ENCODE measurements around the gene MIA. TPM values are rescaled to one million over a fixed set of nuclear protein-coding genes. Genes with fewer than 3 reads are reported as not detected.
A peak's percentile ranks its signal among the peaks of the same experiment; 100 is the strongest.
"Not testable (repeated sequence)": the region's sequence is repeated elsewhere in the genome, so short reads cannot be mapped to it uniquely, and the experiment has no call there.

Gene MIA
- total and polyA plus RNA-seq, 7 donors: 2.1 to 19.1 (median 12.0) TPM; not detected in 1

DNA sequence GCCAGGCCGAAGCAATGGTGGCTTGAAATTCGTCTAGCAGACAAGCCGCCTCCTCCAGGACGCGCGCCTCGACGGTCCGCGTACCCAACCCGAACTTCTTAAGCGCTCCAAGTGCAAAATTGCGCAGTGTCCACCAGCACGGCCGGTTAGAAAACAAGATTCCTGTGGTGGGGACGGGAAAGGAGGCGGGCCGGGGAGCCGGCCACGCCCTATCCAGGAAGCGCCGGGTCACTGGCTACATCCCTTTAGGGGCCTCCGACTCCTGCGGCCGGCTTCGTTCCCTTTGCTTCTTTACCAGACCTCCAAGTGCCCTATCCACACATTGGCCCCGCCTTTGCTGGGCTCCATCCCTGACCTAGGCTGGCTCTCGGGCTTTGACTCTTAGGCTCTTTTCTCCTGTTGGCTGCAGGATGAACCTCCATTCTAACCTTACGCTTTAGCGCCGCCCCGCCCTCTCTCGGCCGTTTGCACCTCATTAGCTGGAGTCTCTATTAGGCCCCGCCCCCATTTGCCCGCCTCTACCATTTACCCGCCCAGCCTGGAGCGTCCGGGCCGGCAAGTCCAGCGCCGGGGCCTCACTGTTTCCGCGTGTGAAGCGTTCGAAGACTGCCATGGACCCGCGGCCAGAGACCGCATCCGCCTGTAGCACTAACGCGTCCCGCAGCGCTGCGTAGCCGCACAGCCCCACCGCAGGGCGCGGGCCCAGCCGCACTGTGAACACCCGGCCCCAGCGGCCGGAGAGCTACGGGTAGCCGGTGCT is 35.5 kb downstream of the MIA start:
- H3K27me3 ChIP-seq, H3K9me3 ChIP-seq: not testable (repeated sequence)
- peak overlapping the region; percentile 80 to 99 (median 81) for H3K27ac ChIP-seq
- peak; percentile 93 for DNase-seq
- peaks cover 0 to 26% (median 17%) of the 10 kb centered on the region in 4 donors for H3K36me3 ChIP-seq
- peak in 3 of 4 donors; percentile 41 to 69 (median 66) for TF ChIP-seq POLR2AphosphoS5 (IDR thresholded peaks at IDR 0.05)
- TF ChIP-seq, protein P1, sequence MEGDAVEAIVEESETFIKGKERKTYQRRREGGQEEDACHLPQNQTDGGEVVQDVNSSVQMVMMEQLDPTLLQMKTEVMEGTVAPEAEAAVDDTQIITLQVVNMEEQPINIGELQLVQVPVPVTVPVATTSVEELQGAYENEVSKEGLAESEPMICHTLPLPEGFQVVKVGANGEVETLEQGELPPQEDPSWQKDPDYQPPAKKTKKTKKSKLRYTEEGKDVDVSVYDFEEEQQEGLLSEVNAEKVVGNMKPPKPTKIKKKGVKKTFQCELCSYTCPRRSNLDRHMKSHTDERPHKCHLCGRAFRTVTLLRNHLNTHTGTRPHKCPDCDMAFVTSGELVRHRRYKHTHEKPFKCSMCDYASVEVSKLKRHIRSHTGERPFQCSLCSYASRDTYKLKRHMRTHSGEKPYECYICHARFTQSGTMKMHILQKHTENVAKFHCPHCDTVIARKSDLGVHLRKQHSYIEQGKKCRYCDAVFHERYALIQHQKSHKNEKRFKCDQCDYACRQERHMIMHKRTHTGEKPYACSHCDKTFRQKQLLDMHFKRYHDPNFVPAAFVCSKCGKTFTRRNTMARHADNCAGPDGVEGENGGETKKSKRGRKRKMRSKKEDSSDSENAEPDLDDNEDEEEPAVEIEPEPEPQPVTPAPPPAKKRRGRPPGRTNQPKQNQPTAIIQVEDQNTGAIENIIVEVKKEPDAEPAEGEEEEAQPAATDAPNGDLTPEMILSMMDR (IDR thresholded peaks at IDR 0.05): peak in 1 of 4 experiments; percentile 15
- WGBS, 2 donors: 4 to 15% methylated on average over 64 to 65 of the region's 65 CpGs
- H3K4me1 ChIP-seq: peaks cover 0 to 72% (median 62%) of the 10 kb centered on the region in 4 donors
- peak overlapping the region; percentile 24 to 51 (median 46) for H3K4me3 ChIP-seq
- intact Hi-C loops (cut with DNase I): loop anchor here (5.0 kb wide), 1 partner anchor 149 kb away; no protein-coding TSS in a partner anchor

DNA sequence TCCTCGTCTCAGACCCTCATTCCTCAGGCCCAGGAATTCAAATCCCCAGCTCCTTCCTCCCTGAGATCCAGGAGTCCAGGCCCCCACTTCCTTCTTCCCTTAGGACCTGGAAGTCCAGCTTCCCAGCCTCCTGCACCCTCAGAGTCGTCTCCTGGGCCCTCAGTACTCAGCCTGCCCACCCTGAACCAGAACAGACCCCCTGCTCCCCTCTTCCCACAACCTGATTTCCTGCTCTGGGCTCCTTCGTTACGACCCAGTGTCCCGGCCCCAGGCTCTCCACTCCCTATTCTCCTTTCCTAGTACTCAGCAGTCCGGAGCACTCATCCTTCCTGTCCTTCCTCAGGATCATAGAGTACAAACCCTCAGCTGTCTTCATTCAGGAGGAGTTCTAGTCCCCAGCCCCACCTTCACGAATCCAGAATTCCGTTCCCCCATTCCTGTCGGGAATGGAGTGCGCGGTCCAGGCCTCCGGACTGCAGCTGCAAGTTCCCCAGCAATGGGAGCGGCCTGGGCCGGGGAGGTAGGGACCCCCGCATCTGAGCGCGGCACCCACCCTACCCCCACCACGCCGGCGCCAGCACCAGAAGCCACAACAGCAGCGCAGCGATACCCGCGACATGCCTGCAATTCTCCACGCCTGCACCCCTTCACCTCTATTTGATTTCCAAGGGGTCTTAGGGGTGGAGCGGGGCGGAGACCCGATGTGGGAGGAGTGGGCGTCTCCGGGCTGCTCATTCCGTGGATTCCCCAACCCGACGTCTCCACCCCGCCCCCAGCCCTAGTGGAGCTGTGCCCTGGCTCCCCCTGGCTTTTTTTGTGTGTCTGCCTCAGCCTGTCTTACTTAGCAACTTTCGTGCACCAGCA is 36.4 kb downstream of the MIA start:
- Histone ChIP-seq H3K4me1 (peaks cover 0 to 63% (median 53%) of the 10 kb centered on the region in 4 donors), H3K4me3 (peak overlapping the region in 3 of 4 donors; percentile 45 to 51 (median 46)), H3K36me3 (peaks cover 0 to 26% (median 17%) of the 10 kb centered on the region in 4 donors), H3K27ac (peak overlapping the region; percentile 80 to 99 (median 81)), H3K27me3 (no peaks in the 10 kb centered on the region), H3K9me3 (no peaks in the 10 kb centered on the region)
- intact Hi-C loops (cut with DNase I): loop anchor here (5.0 kb wide), 1 partner anchor 149 kb away; no protein-coding TSS in a partner anchor
- 18 to 66% methylated on average over 35 of the region's 35 CpGs for whole genome bisulfite sequencing, 2 donors
- no peak for TF ChIP-seq POLR2A (IDR thresholded peaks at IDR 0.05)
- no peak for TF ChIP-seq EP300 (IDR thresholded peaks at IDR 0.05)
- TF ChIP-seq, protein P1 (IDR thresholded peaks at IDR 0.05): no peak
- no peak for TF ChIP-seq POLR2AphosphoS5 (IDR thresholded peaks at IDR 0.05)
- no peak for DNase-seq

DNA sequence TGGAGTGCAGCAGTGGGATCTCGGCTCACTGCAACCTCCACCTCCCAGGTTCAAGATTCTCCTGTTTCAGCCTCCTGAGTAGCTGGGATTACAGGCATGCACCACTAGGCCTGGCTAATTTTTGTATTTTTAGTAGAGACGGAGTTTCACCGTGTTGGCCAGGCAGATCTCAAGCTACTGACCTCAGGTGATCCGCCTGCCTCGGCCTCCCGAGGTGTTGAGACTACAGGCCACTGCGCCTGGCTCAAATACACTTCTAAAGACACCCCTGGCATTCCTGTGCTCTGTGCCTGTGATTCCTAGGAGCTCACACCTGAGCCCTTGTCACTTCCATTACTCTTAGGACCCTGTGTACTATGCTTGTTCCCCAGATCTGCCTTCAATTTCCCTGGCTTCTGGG is 37.2 kb downstream of the MIA start:
- Histone ChIP-seq H3K27ac (peak overlapping the region; percentile 20 to 99 (median 61)), H3K36me3 (peaks cover 0 to 20% (median 11%) of the 10 kb centered on the region in 4 donors), H3K4me1 (peaks cover 0 to 55% (median 45%) of the 10 kb centered on the region in 4 donors)
- not testable (repeated sequence) for H3K9me3 ChIP-seq, H3K27me3 ChIP-seq, H3K4me3 ChIP-seq, DNase-seq
- intact Hi-C loops (cut with DNase I): loop anchor here (5.0 kb wide), 1 partner anchor 150 kb away; no protein-coding TSS in a partner anchor
- 92 to 95% methylated on average over 7 of the region's 7 CpGs for WGBS, 2 donors

DNA sequence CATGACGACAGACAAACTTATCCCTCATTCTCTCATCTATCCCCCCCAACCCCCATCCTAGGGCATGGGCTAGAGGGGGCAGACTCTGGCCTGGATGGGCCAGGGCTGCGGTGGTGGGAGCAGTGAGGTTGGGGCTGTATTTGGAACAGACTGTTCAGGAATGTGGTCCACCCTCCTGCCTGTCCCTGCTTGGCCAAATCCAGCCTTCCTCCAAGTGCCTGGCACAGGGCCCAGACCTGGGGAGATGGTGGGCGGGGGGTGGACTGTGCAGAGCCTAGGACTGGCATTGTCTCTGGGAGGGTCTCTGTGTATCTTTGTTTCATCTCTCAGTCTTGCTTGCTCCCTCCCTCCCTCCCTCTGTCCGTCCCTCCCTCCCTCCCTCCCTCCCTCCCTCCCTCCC is 37.9 kb downstream of the MIA start:
- TF ChIP-seq, protein P1 (IDR thresholded peaks at IDR 0.05): no peak
- TF ChIP-seq POLR2AphosphoS5 (IDR thresholded peaks at IDR 0.05) (peak in 1 of 4 donors; percentile 7), EP300 (IDR thresholded peaks at IDR 0.05) (no peak), POLR2A (IDR thresholded peaks at IDR 0.05) (no peak)

More for the DNA sequence above, 37.9 kb downstream of the MIA start:
- H3K4me1 ChIP-seq: peaks cover 0 to 58% (median 42%) of the 10 kb centered on the region in 4 donors
- H3K9me3 ChIP-seq: no peaks in the 10 kb centered on the region
- no peaks in the 10 kb centered on the region for H3K27me3 ChIP-seq
- peak overlapping the region; percentile 20 to 99 (median 61) for H3K27ac ChIP-seq
- peaks cover 0 to 14% (median 6%) of the 10 kb centered on the region in 4 donors for H3K36me3 ChIP-seq
- intact Hi-C loops (cut with DNase I): loop anchor here (5.0 kb wide), 1 partner anchor 151 kb away; no protein-coding TSS in a partner anchor
- WGBS, 2 donors: 48 to 64% methylated on average over 4 of the region's 4 CpGs
- no peak overlapping the region for H3K4me3 ChIP-seq
- no peak for DNase-seq

Measured in sigmoid colon (tissue), 7 donors.